Stimulated activated CD8-positive, alpha-beta memory T cell treated with anti-CD3 and anti-CD28 coated beads, Interleukin-15, amount 100 ng/mL, for 1 hour (primary cell): ENCODE measurements around the gene GUCY2F.

Source experiments
- DNase-seq: peaks from one replicate; pipeline ENCODE4 v3.0.0-alpha.2; 2020; ENCODE audit warnings: low read depth

The GUCY2F gene

GRCh38 chrX:109393859-109394258 lies 88.0 kb downstream of the GUCY2F start:
- no peak for DNase-seq

DNA sequence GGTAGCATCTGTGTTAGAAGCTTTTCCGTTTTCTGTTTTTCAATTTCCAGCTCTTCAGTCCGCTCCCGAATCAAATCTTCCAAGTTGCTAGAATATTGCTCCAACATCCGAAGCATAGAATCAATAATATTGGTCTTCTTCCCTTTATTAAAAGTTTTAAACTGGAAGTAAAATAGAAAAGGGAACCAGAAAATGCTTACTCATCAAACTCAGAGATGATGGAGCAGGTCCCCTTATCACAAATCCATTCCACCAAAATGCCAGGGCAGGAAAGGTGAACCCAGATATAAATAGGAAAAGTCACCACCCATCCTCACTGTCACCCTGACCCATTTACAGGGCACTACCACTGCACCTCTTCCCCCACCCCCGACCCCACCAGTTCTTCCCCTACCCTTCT lies 89.0 kb downstream of the GUCY2F start:
- DNase-seq = no peak

DNA sequence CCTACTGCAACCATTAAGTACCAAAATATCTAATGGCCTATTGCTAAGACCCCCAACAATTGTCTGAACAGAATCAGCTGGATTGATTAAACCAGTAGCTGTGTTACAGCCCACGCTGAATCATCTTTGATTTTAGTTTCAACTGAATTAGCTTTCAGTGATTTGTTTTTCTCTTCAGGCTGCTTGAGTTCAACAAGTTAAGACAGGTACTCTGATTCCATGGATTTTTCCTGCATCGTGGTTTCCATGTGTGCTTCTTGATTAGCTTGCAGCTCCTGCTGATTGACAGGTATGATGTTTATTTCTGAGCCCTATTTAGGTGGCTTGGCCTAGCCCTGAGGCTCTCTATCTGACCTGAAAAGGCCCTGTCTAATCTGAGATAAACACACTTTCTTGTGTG lies 91.3 kb downstream of the GUCY2F start:
- DNase-seq = no peak

GRCh38 chrX:109389917-109390316 lies 92.0 kb downstream of the GUCY2F start:
- no peak for DNase-seq

- no peak for DNase-seq
Observed at GRCh38 chrX:109384699-109385098, 97.2 kb downstream of the GUCY2F start.

DNA sequence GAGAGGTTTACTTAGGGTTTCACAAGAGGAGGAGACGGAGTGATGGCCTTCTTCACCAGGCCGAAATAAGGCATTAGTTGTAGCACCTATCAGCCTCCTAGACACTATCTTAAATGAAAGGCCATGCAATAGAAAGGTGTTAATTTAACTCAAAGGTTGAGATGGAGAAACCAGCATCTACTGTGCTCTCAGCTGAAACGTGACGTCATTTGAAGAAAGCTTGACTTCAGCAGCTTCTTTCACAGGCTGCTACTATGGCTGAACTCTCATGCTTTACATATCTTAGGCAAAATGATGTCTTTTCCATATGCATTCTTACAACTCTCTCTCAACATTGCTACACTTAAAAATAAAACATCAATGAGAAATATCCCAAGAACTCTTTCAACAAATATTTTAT lies 99.6 kb downstream of the GUCY2F start:
- no peak for DNase-seq

- no peak for DNase-seq
Observed at GRCh38 chrX:109378281-109378680, 103.6 kb downstream of the GUCY2F start.

DNA sequence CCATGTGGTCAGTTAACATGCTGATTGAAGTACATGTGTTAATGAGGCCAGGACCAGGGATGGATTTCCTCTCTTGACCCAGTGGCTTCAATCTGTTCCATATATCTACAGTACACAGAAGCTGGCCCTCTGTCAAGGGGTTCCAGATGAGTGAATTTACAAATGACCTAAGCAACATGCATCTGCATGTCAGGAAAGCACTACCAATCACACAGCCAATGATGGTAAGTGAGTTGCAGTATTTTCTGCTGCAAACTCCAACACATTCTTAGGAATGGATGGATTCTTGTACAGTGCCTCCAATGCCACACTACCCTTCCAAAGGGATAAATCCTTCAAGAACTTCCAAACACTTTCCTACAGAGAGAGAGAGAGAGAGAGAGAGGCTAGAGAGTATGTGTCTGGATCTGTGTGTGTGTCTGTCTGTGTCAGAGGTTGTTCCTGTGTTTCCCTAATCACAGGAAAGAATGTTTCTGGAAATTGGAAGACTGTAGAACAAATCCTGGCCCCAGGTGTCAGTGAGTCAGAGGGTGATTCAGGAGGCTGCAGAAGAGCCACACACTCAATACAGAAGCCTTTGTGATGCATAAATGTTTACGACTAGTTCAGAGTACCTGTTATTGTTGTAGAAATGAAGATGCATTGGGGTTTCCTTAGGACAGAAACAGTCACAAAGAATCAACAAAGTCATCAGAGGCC lies 107.5 kb downstream of the GUCY2F start:
- no peak for DNase-seq

GRCh38 chrX:109373468-109373867 lies 108.4 kb downstream of the GUCY2F start:
- DNase-seq = no peak

GRCh38 chrX:109372716-109373115 lies 109.2 kb downstream of the GUCY2F start:
- no peak for DNase-seq

DNA sequence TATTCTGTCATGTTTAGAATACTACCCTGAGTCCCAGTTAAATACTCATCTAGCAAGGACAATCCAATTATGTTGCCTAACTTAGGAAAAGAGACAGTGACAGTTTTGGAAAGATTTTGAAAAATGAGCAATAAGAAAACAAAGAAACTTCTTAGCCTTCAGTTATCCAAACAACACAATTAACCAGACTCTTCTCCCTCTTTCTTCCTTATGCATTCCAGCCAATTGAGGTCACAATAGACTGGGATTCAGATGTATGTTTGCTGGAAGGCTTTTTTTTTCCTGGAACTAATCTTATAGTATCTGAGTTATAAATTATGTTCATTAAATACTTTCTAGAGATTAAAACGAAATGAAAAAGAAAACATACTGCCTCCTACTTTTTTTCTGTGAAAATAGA lies 109.6 kb downstream of the GUCY2F start:
- DNase-seq = no peak

DNA sequence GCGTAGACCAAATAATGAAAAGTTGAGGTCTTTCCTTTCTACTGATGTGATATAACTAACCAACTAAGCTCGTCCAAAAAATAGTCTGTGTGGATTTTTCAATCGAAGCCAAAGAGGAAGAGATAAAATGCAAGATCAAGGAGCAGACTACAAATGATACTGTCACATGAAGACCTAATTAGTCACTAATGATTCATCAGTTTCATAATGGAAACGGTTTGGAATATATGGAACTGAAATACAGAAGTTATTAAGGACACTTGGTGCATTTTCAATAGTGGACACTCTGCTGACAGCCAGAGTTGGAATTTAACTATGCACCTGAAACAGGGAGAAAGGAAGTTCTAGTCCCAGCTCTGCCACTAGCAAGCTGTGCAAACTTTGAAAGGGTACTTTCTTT lies 119.8 kb downstream of the GUCY2F start:
- no peak for DNase-seq

DNA sequence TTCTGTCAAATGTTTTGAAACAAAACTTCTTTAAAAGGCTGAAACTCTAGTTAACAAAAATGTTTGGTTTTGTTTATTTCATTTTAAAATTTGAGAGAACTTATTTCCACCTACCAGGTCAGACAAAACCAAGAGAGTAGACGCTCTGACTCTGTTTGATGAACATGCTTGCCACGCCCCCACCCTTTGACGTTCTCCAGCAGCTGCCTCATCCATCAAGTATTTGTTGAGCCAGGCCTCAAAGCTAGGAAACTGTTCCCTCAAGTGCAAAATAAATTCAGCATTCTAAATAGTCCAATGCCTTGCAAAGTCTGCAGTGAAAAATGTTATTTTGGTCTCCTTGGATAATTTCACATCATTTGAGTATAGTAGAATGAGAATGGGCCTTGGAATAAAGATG lies 121.6 kb downstream of the GUCY2F start:
- no peak for DNase-seq

DNA sequence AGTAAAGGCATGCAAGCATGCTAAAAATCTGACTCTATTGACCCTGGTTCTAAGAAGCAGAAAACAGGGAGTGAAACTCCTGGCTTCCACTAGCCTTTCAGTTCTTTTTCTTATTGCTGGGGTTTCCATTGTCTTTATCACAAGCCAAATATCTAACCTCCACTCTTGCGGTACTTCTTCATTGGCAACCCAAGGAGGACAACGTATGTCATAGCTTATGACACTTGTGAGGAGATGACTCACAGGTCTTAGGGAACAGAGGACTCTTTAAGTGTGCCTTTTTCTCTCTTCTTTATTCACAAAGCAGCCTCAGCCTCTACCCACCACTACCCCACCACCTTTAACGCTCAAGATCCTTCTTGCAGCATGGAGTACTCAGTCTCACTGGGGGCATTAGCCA lies 124.2 kb downstream of the GUCY2F start:
- no peak for DNase-seq

DNA sequence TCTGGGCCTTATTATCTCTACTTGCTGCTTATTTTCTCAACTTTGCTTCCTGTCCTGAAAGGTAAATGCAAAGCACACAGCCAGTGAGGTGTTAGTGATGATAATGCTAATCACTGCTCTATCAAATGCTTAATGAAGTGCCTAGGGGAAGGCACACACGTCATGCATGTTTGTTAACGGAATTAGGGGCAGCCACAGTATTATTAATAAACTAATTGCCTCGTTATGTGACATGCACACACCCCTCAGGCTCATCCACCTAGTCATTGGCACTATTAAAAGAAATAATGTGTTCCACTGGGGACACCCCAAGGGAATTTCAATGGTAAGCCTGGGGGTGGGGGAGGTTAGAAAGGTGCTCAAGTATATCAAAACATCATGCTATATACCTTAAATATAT lies 125.2 kb downstream of the GUCY2F start:
- DNase-seq = no peak

- DNase-seq = no peak
Observed at GRCh38 chrX:109352066-109352588, 129.8 kb downstream of the GUCY2F start.

DNA sequence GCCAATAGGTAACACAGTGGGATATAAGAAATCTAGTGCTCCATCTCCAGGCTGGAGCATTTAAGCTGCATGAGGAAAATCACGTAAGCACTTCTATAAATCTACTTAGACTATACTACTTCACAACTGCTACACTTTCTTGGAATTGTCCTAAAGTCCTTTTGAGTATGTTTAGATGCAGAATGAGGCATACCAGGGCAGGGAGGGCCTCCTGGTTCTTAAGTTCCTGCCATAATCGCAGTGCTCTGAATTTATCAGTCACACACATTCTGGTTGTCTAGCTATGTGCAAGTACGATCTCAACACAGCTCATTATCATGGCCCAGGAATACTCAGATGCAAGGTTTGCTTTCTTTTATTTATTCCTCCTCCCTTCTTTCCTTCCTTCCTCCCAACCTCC lies 130.3 kb downstream of the GUCY2F start:
- no peak for DNase-seq

- DNase-seq = no peak
Observed at GRCh38 chrX:109350551-109350950, 131.3 kb downstream of the GUCY2F start.

GRCh38 chrX:109350051-109350450 lies 131.8 kb downstream of the GUCY2F start:
- no peak for DNase-seq

DNA sequence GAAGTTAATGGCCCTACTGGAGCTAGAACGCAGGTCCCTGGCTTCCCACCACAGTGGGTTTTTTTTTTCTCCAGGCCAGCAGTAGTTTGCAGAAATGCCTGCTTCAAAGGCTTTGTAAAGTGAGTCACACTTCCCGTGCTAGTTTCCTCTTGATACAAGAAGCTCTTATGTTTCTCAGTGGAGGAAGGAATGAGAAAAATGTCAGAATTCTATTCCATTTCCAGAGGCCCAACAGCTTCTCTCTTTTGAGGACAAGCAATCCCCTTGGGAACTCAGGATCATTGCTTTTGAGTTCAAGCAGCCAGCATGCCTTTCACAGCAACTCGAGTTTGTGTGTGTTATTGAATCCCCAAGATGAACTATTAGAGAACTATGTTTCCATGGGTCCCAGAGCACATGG lies 134.3 kb downstream of the GUCY2F start:
- DNase-seq = no peak

GRCh38 chrX:109346491-109346890 lies 135.4 kb downstream of the GUCY2F start:
- DNase-seq = no peak

DNA sequence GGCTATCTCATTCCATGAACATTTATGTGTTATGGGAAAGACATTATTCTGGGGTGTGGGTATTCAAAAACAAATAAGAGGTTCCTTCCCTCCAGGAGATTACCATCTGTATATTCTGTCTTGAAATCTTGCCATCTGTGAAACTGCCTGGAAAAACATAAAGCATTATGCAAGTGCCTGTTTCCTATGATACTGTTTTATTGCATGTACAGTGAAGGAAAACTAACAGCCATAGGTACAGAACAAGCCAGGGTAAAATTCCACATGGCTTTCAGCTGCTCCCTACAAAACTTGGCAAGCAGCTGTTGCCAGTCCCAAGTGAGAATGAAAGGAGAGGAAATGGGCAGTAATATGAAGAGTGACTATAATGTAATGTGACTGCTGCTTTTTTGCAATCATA lies 136.0 kb downstream of the GUCY2F start:
- DNase-seq = no peak

- DNase-seq = no peak
Observed at GRCh38 chrX:109344678-109345077, 137.2 kb downstream of the GUCY2F start.

DNA sequence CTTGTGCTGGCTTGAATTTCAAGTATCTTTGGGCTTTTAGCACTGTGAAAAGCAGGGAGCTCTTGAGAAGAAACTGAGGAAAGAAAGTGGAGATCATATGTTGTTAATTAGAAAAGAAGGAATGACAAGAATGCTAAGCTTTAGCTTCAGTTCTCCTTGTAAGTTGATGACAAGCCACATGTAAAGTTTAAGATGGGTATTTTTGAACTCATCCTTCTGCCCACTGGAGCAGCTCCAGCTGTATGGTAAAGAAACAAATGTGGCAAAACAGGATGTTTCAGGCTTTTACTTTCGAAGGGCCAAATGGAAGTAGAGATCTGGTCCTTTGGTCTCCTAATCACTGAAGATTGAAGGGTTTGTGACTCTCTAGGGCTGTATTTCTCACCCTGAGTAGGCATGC lies 137.8 kb downstream of the GUCY2F start:
- DNase-seq = no peak
